ENCODE measurements around the gene NNMT.

NNMT gene

DNA sequence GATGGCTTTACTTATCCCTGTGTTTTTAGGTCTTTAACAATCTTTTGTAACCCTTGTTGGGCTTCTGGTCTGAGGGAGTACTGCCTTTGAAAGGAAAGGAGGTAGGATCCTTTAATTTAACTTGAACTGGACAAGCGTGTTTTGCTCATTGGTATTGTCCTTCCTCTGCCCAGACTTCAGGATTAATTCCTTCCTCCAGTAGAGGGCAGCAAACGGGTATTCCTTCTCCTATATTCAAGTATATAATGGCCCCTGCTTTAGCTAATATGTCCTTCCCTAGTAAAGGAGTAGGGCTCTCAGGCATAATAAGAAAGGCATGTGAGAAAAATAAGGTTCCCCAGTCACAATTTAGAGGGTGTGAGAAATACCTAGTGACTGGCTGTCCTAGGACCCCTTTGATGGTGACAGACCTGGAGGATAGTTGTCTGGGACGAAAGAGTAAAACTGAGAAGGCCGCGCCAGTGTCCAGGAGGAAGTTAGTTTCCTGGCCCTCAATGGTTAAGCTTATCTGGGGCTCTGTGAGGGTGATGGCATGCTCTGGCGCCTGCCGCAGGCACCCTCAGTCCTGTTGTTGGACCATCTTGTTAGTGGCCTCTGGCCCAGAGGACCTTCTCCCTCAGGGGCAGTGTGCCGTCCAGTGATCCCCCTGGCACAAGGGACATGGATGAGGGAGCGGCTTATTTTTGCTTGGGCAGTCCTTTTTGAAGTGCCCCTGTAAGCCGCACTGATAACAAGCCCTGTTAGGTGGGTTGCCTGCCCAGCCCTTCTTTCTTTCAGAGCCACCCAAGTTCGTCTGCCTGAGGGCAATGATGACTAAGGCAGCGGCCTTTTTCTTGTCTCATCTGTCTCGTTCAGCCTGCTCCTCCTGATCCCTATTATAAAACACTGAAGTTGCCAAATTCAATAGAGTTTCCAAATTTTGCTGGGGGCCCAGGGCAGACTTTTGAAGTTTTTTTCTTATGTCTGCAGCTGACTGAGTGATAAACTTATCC lies 52.3 kb downstream of the NNMT start:
- DNase-seq (ENCODE audit: low spot score), result no peak

DNA sequence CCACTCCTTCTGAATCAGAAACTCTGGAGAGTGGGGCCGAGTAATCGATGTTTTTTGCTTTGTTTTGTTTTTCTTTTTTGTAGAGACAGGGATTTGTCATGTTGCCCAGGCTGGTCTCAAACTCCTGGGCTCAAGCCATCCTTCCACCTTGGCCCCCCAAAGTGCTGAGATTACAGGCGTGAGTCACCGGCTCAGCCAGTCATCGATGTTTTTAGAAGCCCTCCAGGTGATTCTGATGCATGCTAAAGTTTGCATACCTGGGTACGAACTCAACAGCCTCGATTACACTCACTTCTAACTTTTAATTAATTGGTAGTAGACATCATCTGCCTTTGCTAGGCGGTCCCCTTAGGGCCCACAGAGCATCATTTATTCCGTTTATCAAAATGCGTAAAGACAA lies 53.8 kb downstream of the NNMT start:
- DNase-seq (ENCODE audit: low spot score), result no peak

DNA sequence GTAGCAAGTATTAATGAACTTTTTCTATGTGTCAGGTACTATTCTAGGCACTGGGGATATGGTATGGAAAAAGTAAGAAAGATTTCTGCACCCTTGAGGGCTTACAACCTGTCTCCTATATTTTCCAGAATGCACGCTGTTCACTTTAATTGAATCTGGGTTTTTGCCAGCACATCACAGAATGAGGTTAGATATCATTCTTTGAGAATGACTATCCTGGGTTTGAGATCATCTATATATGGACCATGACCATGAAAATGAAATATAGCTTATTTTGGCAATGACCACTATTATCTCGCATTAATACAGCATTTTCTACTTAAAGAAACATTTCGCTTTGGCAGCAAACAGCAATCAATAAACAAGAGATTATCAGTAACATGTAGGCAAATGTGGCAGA lies 57.2 kb downstream of the NNMT start:
- DNase-seq (ENCODE audit: low spot score), result no peak

DNA sequence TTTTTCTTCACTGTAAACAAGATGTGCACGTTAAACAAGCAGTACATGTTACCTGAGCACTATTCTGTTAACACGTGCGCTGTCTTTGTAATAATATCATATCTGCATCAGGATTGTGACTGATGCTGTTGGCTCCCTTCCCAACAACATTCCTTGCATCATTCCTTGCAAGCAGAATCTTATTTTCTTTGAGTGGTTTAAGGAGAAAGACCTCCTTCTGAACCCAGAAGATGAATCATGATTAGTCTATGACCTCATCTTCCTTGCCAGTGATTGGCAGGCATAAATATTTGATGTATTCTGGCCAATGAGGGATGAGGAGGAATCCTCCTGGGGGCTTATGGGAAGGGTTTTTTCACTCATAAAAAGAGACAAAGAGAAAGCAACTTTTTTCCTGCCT lies 57.9 kb downstream of the NNMT start:
- no peak for DNase-seq (ENCODE audit: low spot score)

DNA sequence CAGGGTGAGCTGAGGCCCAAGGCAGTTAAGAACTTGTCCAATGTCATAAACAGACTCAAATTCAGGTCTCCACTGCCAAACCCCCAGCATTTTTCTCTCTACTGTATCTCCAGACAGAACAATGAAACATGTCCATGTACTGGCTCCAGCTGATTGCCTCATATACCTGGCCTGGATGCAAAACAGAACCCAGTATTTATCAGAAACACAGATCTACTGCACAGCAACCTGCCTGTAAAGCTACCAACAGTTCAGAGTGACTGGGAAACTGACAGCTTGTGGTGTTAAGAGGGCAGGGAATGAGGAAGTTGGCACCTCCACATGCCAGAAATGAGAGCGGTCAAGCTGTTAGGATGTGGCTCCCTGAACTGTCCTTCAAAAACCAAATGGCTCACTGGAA lies 62.5 kb downstream of the NNMT start:
- DNase-seq (ENCODE audit: low spot score), result no peak

DNA sequence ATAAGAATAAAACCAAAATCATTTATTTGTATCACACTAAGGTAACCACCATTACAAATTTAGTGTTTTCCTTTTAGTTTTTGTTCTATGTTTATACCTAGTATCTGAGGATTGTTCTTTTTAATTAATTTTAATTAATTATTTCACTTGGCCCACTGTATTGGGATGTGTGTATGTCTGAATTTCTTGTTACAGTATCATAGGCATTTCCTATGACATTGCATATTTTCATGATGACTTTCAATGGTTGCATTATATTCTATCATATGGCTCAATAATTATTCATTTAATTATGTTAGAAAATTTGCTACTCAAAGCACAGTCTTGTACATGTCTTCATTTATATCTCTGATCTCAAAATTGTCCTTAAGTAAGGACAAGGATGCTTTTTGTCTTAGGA lies 63.1 kb downstream of the NNMT start:
- DNase-seq (ENCODE audit: low spot score), result no peak

DNA sequence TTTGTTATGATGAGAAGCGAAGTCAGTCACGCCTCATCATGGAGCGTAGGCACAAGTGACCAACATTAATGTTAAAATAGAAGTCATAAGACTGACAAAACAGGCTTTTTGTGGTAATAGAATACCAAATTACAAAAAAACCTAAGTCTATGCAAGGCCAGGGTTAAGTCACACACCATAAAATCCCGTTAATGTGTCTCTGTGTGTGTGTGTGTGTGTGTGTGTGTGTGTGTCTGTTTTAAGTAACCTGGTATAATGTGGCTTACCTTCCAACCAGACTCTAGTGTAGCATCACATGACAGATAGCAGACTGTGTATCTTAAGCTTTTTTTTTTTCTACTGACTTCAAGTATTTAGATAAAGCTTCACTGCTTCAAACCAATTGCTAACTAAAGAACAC lies 66.1 kb downstream of the NNMT start:
- DNase-seq (ENCODE audit: low spot score), result no peak

DNA sequence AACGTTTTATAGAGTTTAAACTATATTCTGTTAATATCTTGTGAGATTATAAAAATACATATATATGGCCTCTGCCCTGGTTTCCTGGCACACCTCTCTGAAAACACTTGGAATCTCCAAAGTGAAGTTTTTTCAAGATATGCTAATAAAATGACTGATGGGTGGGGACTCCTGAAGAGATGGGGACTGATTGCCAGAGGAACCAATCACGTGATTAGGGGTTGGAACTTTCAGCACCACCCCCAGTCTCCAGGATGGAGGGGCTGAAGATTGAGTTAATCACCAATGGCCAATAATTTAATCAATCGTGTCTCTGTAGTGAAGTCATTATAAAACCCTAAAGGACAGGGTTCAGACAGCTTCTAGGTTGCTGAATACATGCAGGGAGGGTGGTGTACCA lies 66.8 kb downstream of the NNMT start:
- DNase-seq (ENCODE audit: low spot score), result no peak
